Measurements from ENCODE around the gene UVRAG.

The UVRAG gene

DNA sequence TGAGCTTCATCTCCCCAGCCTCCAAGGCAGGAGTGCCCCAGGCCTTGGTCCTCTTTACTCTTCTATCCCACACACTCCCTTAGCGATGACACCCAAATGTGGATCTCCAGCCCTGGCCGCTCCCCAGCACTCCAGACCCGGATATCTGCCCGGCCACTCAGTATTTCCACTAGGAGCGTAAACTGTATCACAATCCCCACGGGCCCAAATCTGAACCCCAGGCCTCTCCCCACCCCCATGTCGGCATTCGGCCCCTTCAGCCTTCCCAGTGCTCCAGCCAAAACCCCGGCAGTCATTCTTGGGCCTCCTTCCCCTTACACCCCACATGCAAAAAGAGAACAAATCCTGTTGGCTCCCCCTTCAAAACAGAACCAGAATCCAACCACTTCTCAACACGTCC is 370.5 kb downstream of the UVRAG start:
- H3K27me3 ChIP-seq (replicated peaks; ENCODE audit: control insufficient read depth, insufficient read depth, low read length), result no peaks in the 10 kb centered on the region
- DNase-seq (ENCODE audit: extremely low read depth, insufficient read length), result no peak

DNA sequence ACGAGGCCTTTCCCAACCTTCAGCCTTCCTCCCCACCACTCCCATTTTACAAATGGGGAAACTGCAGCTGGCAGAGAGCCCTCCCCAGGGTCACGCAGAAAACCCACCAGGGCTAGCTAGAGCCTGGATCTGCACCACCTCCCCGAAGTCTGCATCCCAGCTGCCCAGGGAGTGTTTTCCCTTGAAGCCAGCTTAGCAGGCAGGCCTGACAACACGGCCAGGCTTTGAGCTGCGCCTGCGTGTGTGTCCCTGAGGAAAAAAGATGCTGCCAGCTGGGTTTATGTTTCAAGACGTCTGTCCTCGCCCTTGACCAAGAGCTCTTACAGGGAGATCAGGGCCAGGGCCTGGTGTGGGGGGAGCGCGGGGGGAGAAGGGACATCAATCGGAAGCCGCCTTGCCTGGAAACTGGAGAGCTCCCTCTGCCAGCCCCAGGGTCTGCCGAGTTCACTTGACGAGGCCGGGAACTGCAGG is 371.0 kb downstream of the UVRAG start:
- TF ChIP-seq, protein P1, sequence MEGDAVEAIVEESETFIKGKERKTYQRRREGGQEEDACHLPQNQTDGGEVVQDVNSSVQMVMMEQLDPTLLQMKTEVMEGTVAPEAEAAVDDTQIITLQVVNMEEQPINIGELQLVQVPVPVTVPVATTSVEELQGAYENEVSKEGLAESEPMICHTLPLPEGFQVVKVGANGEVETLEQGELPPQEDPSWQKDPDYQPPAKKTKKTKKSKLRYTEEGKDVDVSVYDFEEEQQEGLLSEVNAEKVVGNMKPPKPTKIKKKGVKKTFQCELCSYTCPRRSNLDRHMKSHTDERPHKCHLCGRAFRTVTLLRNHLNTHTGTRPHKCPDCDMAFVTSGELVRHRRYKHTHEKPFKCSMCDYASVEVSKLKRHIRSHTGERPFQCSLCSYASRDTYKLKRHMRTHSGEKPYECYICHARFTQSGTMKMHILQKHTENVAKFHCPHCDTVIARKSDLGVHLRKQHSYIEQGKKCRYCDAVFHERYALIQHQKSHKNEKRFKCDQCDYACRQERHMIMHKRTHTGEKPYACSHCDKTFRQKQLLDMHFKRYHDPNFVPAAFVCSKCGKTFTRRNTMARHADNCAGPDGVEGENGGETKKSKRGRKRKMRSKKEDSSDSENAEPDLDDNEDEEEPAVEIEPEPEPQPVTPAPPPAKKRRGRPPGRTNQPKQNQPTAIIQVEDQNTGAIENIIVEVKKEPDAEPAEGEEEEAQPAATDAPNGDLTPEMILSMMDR (IDR thresholded peaks at IDR 0.05; ENCODE audit: insufficient read depth, low read length, poor library complexity, severe bottlenecking), result no peak

More for the DNA sequence above, 370.5 kb downstream of the UVRAG start:
- TF ChIP-seq, protein P1 (IDR thresholded peaks at IDR 0.05; ENCODE audit: insufficient read depth, low read length, poor library complexity, severe bottlenecking), result no peak
- Histone ChIP-seq H3K36me3 (ENCODE audit: control insufficient read depth, insufficient read depth, low read length) (no peaks in the 10 kb centered on the region), H3K4me3 (replicated peaks; ENCODE audit: low read depth, low read length) (no peak overlapping the region)

DNA sequence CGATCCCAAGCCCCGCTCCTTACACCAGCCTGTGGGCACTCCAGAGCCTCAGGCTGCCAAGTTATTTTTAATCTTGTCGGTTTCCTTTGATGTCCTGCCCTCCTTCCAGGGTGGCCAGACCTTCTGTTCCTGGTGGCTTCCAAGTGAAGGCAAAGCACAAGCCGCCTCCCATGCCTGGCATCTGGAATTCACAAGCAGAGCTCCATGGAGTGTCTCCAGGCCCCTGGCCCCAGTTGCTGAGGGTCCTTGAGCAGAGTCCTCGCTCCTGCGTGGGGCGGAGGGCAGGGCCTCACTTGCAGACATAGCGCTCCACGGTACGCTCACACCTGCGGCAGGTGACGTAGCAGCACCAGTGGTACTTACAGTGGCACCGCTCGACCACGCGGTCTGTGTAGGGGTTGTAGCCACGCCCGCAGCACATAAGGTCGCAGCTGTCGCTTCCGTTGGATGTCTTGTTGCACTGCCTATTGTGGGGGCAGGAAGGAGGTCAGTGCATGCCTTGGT is 371.8 kb downstream of the UVRAG start:
- no peak overlapping the region for H3K4me3 ChIP-seq (replicated peaks; ENCODE audit: low read depth, low read length)
- DNase-seq (ENCODE audit: extremely low read depth, insufficient read length), result no peak
- TF ChIP-seq, protein P1 (IDR thresholded peaks at IDR 0.05; ENCODE audit: insufficient read depth, low read length, poor library complexity, severe bottlenecking), result no peak
- no peaks in the 10 kb centered on the region for H3K36me3 ChIP-seq (ENCODE audit: control insufficient read depth, insufficient read depth, low read length)
- no peaks in the 10 kb centered on the region for H3K27me3 ChIP-seq (replicated peaks; ENCODE audit: control insufficient read depth, insufficient read depth, low read length)

More for the DNA sequence above, 371.0 kb downstream of the UVRAG start:
- H3K27me3 ChIP-seq (replicated peaks; ENCODE audit: control insufficient read depth, insufficient read depth, low read length), result no peaks in the 10 kb centered on the region
- DNase-seq (ENCODE audit: extremely low read depth, insufficient read length), result no peak
- H3K36me3 ChIP-seq (ENCODE audit: control insufficient read depth, insufficient read depth, low read length), result no peaks in the 10 kb centered on the region
- H3K4me3 ChIP-seq (replicated peaks; ENCODE audit: low read depth, low read length), result no peak overlapping the region

DNA sequence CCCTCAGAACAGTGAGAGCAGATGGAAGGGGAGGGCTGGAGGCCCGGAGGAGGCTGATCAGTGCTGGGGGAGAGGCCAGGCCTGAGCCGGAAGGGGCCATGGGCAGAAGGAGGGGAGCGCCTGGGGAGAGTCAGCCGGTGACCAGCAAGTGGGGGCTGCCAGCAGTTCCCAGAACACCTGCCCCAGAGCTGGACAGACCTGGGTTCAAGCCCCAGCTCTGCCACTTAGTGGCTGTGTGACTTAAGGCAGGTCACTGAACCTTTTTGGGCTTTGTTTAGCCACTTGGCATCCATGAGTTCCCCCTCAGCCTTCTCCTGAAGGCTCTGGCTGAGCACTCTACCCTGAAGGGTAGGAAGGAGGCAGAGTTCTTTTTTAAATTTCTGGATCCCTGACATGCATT is 373.9 kb downstream of the UVRAG start:
- TF ChIP-seq, protein P1 (IDR thresholded peaks at IDR 0.05; ENCODE audit: insufficient read depth, low read length, poor library complexity, severe bottlenecking), result no peak
- no peaks in the 10 kb centered on the region for H3K27me3 ChIP-seq (replicated peaks; ENCODE audit: control insufficient read depth, insufficient read depth, low read length)
- DNase-seq (ENCODE audit: extremely low read depth, insufficient read length), result no peak
- H3K4me3 ChIP-seq (replicated peaks; ENCODE audit: low read depth, low read length), result no peak overlapping the region
- no peaks in the 10 kb centered on the region for H3K36me3 ChIP-seq (ENCODE audit: control insufficient read depth, insufficient read depth, low read length)

DNA sequence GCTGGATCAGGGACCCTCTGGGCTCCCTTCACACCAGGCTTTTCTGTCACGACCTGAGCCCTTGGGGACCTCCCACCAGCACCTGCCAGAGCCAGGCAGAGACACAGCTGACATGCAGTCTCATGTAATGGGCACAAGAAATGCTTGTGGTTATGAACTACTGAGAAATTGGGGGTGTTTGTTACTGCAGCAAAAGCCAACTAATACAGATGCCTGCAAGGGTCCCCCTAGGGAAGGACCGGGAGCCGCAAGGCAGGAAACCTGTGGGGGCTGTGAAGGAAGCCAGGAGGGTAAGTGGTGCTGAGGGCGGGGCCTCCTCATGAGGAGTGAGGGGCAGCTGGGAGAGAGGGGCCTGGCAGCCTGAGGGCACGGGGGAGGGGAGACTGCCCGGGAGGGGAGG is 374.7 kb downstream of the UVRAG start:
- TF ChIP-seq, protein P1 (IDR thresholded peaks at IDR 0.05; ENCODE audit: insufficient read depth, low read length, poor library complexity, severe bottlenecking), result no peak
- H3K27me3 ChIP-seq (replicated peaks; ENCODE audit: control insufficient read depth, insufficient read depth, low read length), result no peaks in the 10 kb centered on the region
- DNase-seq (ENCODE audit: extremely low read depth, insufficient read length), result no peak
- H3K36me3 ChIP-seq (ENCODE audit: control insufficient read depth, insufficient read depth, low read length), result no peaks in the 10 kb centered on the region
- no peak overlapping the region for H3K4me3 ChIP-seq (replicated peaks; ENCODE audit: low read depth, low read length)

DNA sequence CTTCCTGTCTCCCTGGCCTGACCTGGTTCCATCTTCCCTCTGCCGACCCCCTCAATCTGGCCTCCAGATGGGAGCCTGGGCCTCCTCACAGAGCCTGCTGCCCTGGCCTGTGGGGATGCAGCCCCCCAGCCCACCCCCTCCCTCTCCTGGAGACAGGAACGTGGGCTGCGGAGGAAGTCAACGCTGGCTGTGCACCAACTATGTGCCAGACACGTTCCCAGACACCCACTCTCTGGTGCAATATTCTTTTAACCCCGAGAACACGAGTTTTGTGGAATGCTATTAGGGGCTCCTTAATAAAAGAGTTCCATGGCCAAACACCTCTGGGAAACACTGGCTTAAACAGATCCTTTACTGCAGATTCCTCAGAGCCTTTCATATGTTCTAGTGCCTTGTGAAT is 375.4 kb downstream of the UVRAG start:
- H3K36me3 ChIP-seq (ENCODE audit: control insufficient read depth, insufficient read depth, low read length), result no peaks in the 10 kb centered on the region
- no peak for DNase-seq (ENCODE audit: extremely low read depth, insufficient read length)
- no peak overlapping the region for H3K4me3 ChIP-seq (replicated peaks; ENCODE audit: low read depth, low read length)
- H3K27me3 ChIP-seq (replicated peaks; ENCODE audit: control insufficient read depth, insufficient read depth, low read length), result no peaks in the 10 kb centered on the region
- TF ChIP-seq, protein P1 (IDR thresholded peaks at IDR 0.05; ENCODE audit: insufficient read depth, low read length, poor library complexity, severe bottlenecking), result no peak
